Liver (tissue), 9 donors: ENCODE measurements around the gene PLEKHN1. TPM values are rescaled to one million over a fixed set of nuclear protein-coding genes. Genes with fewer than 3 reads are reported as not detected.
A peak's percentile ranks its signal among the peaks of the same experiment; 100 is the strongest.

Source experiments
- DNase-seq: peaks from one replicate; pipeline ENCODE4 v3.0.0-alpha.2; 2017; ENCODE audit warnings: low spot score
- H3K27ac ChIP-seq, 2 donors: one replicate each; pipeline ENCODE4 v1.7.0; 2013; ENCODE audit warnings: inconsistent platforms in 2 of 2, low read length in 2 of 2, control low read depth in 1 of 2, low read depth in 1 of 2, mild to moderate bottlenecking in 1 of 2
- H3K27me3 ChIP-seq, 4 donors: one replicate each; pipeline versions ENCODE4 v1.6.1 to v1.7.0; 2013; ENCODE audit warnings: low read length in 3 of 4, inconsistent platforms in 1 of 4, mild to moderate bottlenecking in 1 of 4, moderate library complexity in 1 of 4; ENCODE audit not compliant: control insufficient read depth in 4 of 4, insufficient read depth in 4 of 4
- H3K36me3 ChIP-seq, 4 donors: one replicate each; pipeline versions ENCODE4 v1.6.1 to v1.7.0; 2013; ENCODE audit warnings: low read length in 3 of 4, mild to moderate bottlenecking in 3 of 4, low read depth in 1 of 4, moderate library complexity in 1 of 4; ENCODE audit not compliant: control insufficient read depth in 4 of 4, insufficient read depth in 3 of 4
- H3K4me1 ChIP-seq, 4 donors: one replicate each; pipeline versions ENCODE4 v1.6.1 to v1.7.0; 2013; ENCODE audit warnings: low read length in 3 of 4, mild to moderate bottlenecking in 3 of 4, moderate library complexity in 1 of 4; ENCODE audit not compliant: control insufficient read depth in 4 of 4, insufficient read depth in 4 of 4
- H3K4me3 ChIP-seq, 3 donors: one replicate each; pipeline versions ENCODE4 v1.6.1 to v1.7.0; 2013; ENCODE audit warnings: low read length in 3 of 3, control low read depth in 1 of 3, low read depth in 1 of 3, mild to moderate bottlenecking in 1 of 3
- H3K9ac ChIP-seq, 2 donors: one replicate each; pipeline ENCODE4 v1.7.0; 2013; ENCODE audit warnings: low read length in 2 of 2, mild to moderate bottlenecking in 2 of 2, moderate library complexity in 2 of 2, control low read depth in 1 of 2, low read depth in 1 of 2
- H3K9me3 ChIP-seq, 4 donors: one replicate each; pipeline versions ENCODE4 v1.6.1 to v1.7.0; 2013; ENCODE audit warnings: low read length in 3 of 4; ENCODE audit not compliant: control insufficient read depth in 4 of 4
- ATF3 ChIP-seq: IDR thresholded peaks from 2 replicates; pipeline ENCODE4 v1.6.1; 2016; ENCODE audit warnings: antibody characterized with exemption
- CTCF ChIP-seq: fragments of 150-350 bp; IDR thresholded peaks from 2 replicates; pipeline ENCODE4 v1.5.1; 2017; ENCODE audit warnings: improper control_type of control experiment, low read depth, low read length; ENCODE audit not compliant: missing input control
- FOXA1 ChIP-seq: IDR thresholded peaks from 2 replicates; pipeline ENCODE4 v1.6.1; 2016; ENCODE audit warnings: antibody characterized with exemption
- FOXA2 ChIP-seq: IDR thresholded peaks from 2 replicates; pipeline ENCODE4 v1.6.1; 2016; ENCODE audit warnings: antibody characterized with exemption
- GABPA ChIP-seq, 2 donors: IDR thresholded peaks in 1 of 2; conservative IDR thresholded peaks in 1 of 2; 2 replicates each; pipeline ENCODE4 v1.6.1; 2016; ENCODE audit warnings: antibody characterized with exemption in 2 of 2, mild to moderate bottlenecking in 1 of 2, moderate library complexity in 1 of 2
- HNF4A ChIP-seq, 2 donors: conservative IDR thresholded peaks; 2 replicates each; pipeline ENCODE4 v1.6.1; 2016; ENCODE audit warnings: antibody characterized with exemption in 2 of 2, mild to moderate bottlenecking in 2 of 2
- HNF4G ChIP-seq: IDR thresholded peaks from 2 replicates; pipeline ENCODE4 v1.6.1; 2016; ENCODE audit warnings: antibody characterized with exemption
- JUND ChIP-seq, 2 donors: IDR thresholded peaks; 2 replicates each; pipeline ENCODE4 v1.6.1; 2016; ENCODE audit warnings: antibody characterized with exemption in 2 of 2
- MAX ChIP-seq: IDR thresholded peaks from 2 replicates; pipeline ENCODE4 v1.6.1; 2016; ENCODE audit warnings: antibody characterized with exemption
- NR2F2 ChIP-seq: IDR thresholded peaks from 2 replicates; pipeline ENCODE4 v1.6.1; 2016; ENCODE audit warnings: antibody characterized with exemption
- RAD21 ChIP-seq, 2 donors: IDR thresholded peaks; 2 replicates each; pipeline ENCODE4 v1.6.1; 2016; ENCODE audit warnings: antibody characterized with exemption in 2 of 2, mild to moderate bottlenecking in 2 of 2
- RXRA ChIP-seq, 2 donors: IDR thresholded peaks; 2 replicates each; pipeline ENCODE4 v1.6.1; 2017 to 2018; ENCODE audit warnings: antibody characterized with exemption in 2 of 2, mild to moderate bottlenecking in 1 of 2
- TAF1 ChIP-seq: conservative IDR thresholded peaks from 2 replicates; pipeline ENCODE4 v1.6.1; 2016; ENCODE audit warnings: antibody characterized with exemption, mild to moderate bottlenecking
- YY1 ChIP-seq: IDR thresholded peaks from 2 replicates; pipeline ENCODE4 v1.6.1; 2016; ENCODE audit warnings: antibody characterized with exemption, mild to moderate bottlenecking
- ZBTB33 ChIP-seq: IDR thresholded peaks from 2 replicates; pipeline ENCODE4 v1.6.1; 2016; ENCODE audit warnings: antibody characterized with exemption
- WGBS: extraction: QIAGEN DNeasy Blood & Tissue Kit; methylation state at CpG from one replicate; pipeline ENCODE4 v1.1.7; 2013; 5-methylcytosine and 5-hydroxymethylcytosine counted together
- polyA plus RNA-seq, 2 donors: library from polyadenylated mRNA; stranded (reverse) in 1 of 2; unstranded in 1 of 2; fragments of 200-250 nt in 1 of 2; fragments of >200 nt in 1 of 2; fragmentation: Nextera tagmentation in 1 of 2; extraction: Ambion mirVana in 1 of 2; gene quantifications; one replicate each; pipeline versions ENCODE4 v1.2.1 to v1.2.3, GENCODE V29; 2013 to 2015
- total RNA-seq, 2 donors: library from RNA; depleted of rRNA; stranded (reverse); fragments of >200 nt; gene quantifications; one replicate each; pipeline ENCODE4 v1.2.3, GENCODE V29; 2014
- donor health status: healthy.
- donor health status: healthy.
- donor health status: healthy.
- donor health status: healthy.
- donor health status: healthy.

The PLEKHN1 gene
- total and polyA plus RNA-seq, 4 donors, result 0.17 to 0.18 TPM; not detected in 2

- 45% methylated on average over 56 of the region's 56 CpGs for WGBS
- Histone ChIP-seq H3K9me3 (no peaks in the 10 kb centered on the region), H3K27ac (no peak overlapping the region), H3K4me3 (peak overlapping the region in 1 of 3 donors; percentile 94), H3K4me1 (peaks cover 15 to 37% (median 21%) of the 10 kb centered on the region in 4 donors), H3K9ac (no peak overlapping the region), H3K36me3 (peaks cover under 1 to 6% (median 4%) of the 10 kb centered on the region in 4 donors), H3K27me3 (no peaks in the 10 kb centered on the region)
- TF ChIP-seq ZBTB33 (no peak), RAD21 (IDR thresholded peaks at IDR 0.05) (no peak), ATF3 (no peak), NR2F2 (no peak), FOXA1 (no peak), GABPA (IDR thresholded peaks at IDR 0.05 in 1 of 2, conservative IDR thresholded peaks at IDR 0.05 in 1 of 2) (no peak), YY1 (no peak), HNF4G (no peak), CTCF (no peak), HNF4A (conservative IDR thresholded peaks at IDR 0.05) (no peak)
- DNase-seq, result no peak
Observed at GRCh38 chr1:961132-961669, 5.1 kb upstream of the PLEKHN1 start.

- TF ChIP-seq HNF4G (no peak), RAD21 (IDR thresholded peaks at IDR 0.05) (no peak)
- H3K27me3 ChIP-seq, result no peaks in the 10 kb centered on the region
- H3K27ac ChIP-seq, result no peak overlapping the region
- WGBS, result 97% methylated on average over 57 of the region's 57 CpGs
- H3K9me3 ChIP-seq, result no peaks in the 10 kb centered on the region
- H3K4me1 ChIP-seq, result peaks cover 14 to 38% (median 25%) of the 10 kb centered on the region in 4 donors
- DNase-seq, result no peak
- H3K36me3 ChIP-seq, result peaks cover 0 to 6% (median 0%) of the 10 kb centered on the region in 4 donors
- H3K9ac ChIP-seq, result no peak overlapping the region
- H3K4me3 ChIP-seq, result no peak overlapping the region
Observed at GRCh38 chr1:962381-963300, 3.6 kb upstream of the PLEKHN1 start.

GRCh38 chr1:963301-963651, 3.0 kb upstream of the PLEKHN1 start:
- Histone ChIP-seq H3K36me3 (peaks cover 0 to 6% (median 0%) of the 10 kb centered on the region in 4 donors), H3K4me3 (no peak overlapping the region), H3K27ac (no peak overlapping the region), H3K27me3 (no peaks in the 10 kb centered on the region), H3K4me1 (peaks cover 8 to 32% (median 23%) of the 10 kb centered on the region in 4 donors), H3K9ac (no peak overlapping the region), H3K9me3 (no peaks in the 10 kb centered on the region)
- TF ChIP-seq GABPA (IDR thresholded peaks at IDR 0.05 in 1 of 2, conservative IDR thresholded peaks at IDR 0.05 in 1 of 2) (no peak), JUND (IDR thresholded peaks at IDR 0.05) (no peak), FOXA2 (no peak), RXRA (IDR thresholded peaks at IDR 0.05) (no peak), CTCF (no peak), TAF1 (no peak), RAD21 (IDR thresholded peaks at IDR 0.05) (no peak), NR2F2 (no peak), MAX (no peak)
- DNase-seq, result no peak
- 91% methylated on average over 16 of the region's 16 CpGs for WGBS
